KMS-11 (cell line): ENCODE data around the gene ZFR.

Experiments
- H2AFZ ChIP-seq: fragments of 200-600 bp; sonication (generic); 2 replicates; pipeline ENCODE4 v1.6.1; 2016; ENCODE audit warnings: antibody characterized with exemption, mixed run types, low read depth
- H3K27ac ChIP-seq: fragments of 200-600 bp; sonication (generic); 2 replicates; pipeline ENCODE4 v1.6.1; 2016; ENCODE audit warnings: mild to moderate bottlenecking, mixed run types
- H3K27me3 ChIP-seq: fragments of 200-600 bp; sonication (generic); 2 replicates; pipeline ENCODE4 v1.6.1; 2017; ENCODE audit warnings: mild to moderate bottlenecking, low read depth, mixed run types, moderate library complexity; ENCODE audit not compliant: insufficient read depth
- H3K36me3 ChIP-seq: fragments of 200-600 bp; sonication (generic); 2 replicates; pipeline ENCODE4 v1.6.1; 2017; ENCODE audit warnings: mild to moderate bottlenecking, mixed run types; ENCODE audit not compliant: insufficient read depth
- H3K4me1 ChIP-seq: fragments of 200-600 bp; sonication (generic); 2 replicates; pipeline ENCODE4 v1.6.1; 2016; ENCODE audit warnings: mild to moderate bottlenecking, low read depth, mixed run types; ENCODE audit not compliant: poor library complexity, severe bottlenecking
- H3K4me2 ChIP-seq: fragments of 200-600 bp; sonication (generic); 2 replicates; pipeline ENCODE4 v1.7.0; 2016; ENCODE audit warnings: mild to moderate bottlenecking, mixed run types
- H3K4me3 ChIP-seq: fragments of 200-600 bp; sonication (generic); IDR thresholded peaks from 2 replicates; pipeline ENCODE4 v1.6.1; 2017; ENCODE audit warnings: low read depth, low read length, mixed read lengths; ENCODE audit not compliant: insufficient read depth
- H3K79me2 ChIP-seq: fragments of 200-600 bp; sonication (generic); 2 replicates; pipeline ENCODE4 v1.6.1; 2016; ENCODE audit warnings: low read depth, mixed run types; ENCODE audit not compliant: insufficient read depth
- H3K9ac ChIP-seq: fragments of 200-600 bp; sonication (generic); 2 replicates; pipeline ENCODE4 v1.6.1; 2016; ENCODE audit warnings: mild to moderate bottlenecking, mixed run types
- H4K20me1 ChIP-seq: fragments of 200-600 bp; sonication (generic); 2 replicates; pipeline ENCODE4 v1.6.1; 2016; ENCODE audit warnings: mild to moderate bottlenecking, mixed run types; ENCODE audit not compliant: insufficient read depth
- CTCF ChIP-seq: fragments of 200-600 bp; sonication (generic); conservative IDR thresholded peaks from 2 replicates; pipeline ENCODE4 v1.6.1; 2017; ENCODE audit warnings: low read depth, mild to moderate bottlenecking, antibody characterized with exemption, low read length, moderate library complexity, mixed read lengths

Gene ZFR

DNA sequence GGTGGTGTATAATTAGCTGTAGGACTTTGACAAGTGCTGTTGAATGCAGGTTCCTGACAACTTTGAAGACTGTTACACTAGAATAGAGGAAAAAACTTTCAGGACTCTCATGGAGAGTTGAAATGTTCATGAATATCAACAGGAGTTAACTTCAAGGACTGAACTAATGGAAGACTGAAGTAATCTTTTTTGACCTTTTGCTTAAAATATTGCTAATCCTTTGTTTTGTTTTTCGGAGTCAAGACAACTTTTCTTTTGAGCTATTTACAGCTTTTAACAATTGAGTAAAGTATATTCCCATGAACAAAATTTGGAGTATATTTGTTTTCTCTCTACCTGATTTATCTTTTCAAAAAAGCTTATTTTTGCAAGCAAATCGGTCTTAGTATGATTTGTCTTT, 97.7 kb downstream of the ZFR start:
- H3K36me3 ChIP-seq, result no peaks in the 10 kb centered on the region
- no peak for TF ChIP-seq CTCF
- no peaks in the 10 kb centered on the region for H3K4me1 ChIP-seq
- no peaks in the 10 kb centered on the region for H3K79me2 ChIP-seq
- no peak overlapping the region for H3K27ac ChIP-seq
- no peaks in the 10 kb centered on the region for H3K27me3 ChIP-seq
- H4K20me1 ChIP-seq, result no peaks in the 10 kb centered on the region
- no peak overlapping the region for H3K4me3 ChIP-seq
- H3K4me2 ChIP-seq, result no peak overlapping the region
- H2AFZ ChIP-seq, result no peak overlapping the region
- no peak overlapping the region for H3K9ac ChIP-seq

DNA sequence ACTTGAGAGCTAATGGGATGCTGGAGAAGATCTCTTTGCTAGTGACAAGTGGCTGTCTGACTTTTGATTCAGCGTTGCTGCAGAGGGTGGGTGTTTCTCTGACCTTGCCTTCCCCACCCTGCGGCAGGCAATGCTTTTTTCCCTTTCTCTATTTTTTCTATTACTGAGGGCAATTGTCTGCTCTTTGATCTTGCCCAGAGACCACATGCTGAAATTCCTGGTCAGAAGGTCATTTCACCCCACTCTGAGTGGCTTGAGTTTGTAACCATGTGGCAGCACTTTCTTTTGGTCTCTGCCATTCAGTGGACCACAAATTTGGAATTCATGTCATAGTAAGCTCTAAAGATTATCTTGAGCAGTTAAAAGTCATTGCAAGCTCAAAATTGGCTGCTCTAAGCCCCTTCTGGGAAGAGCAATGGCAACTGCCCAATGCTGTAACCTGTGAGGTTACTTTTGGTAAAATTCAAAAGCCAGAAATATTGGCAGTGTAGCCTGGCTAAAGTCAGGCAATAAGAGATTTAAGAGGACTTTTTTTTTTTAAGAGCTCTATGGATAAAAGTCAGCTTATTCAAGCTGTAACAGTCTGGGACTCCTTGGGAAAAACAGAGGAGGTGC, 101.4 kb downstream of the ZFR start:
- no peak for TF ChIP-seq CTCF
- Histone ChIP-seq H3K27me3 (no peaks in the 10 kb centered on the region), H4K20me1 (no peaks in the 10 kb centered on the region), H3K9ac (no peak overlapping the region), H2AFZ (no peak overlapping the region), H3K36me3 (no peaks in the 10 kb centered on the region), H3K4me2 (no peak overlapping the region), H3K4me1 (no peaks in the 10 kb centered on the region), H3K4me3 (no peak overlapping the region), H3K79me2 (no peaks in the 10 kb centered on the region), H3K27ac (no peak overlapping the region)

DNA sequence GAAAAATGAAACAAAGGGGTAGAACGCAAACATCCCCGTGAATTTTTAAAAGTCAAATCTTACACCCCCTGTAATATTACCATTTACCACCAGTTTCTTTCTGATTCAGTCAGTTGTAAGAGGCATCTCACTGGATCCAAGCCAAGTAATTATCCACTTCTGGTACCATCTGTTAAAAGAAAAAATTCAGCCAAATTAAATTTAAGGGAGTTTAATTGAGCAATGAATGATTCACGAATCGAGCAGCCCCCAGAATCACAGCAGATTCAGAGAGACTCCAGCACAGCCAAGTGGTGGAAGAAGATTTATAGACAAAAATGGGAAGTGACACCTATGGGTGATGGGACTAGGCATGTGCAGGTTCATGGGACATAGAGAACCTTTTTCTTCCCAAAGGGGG, 101.9 kb downstream of the ZFR start:
- no peaks in the 10 kb centered on the region for H3K27me3 ChIP-seq
- H3K36me3 ChIP-seq, result no peaks in the 10 kb centered on the region
- no peak for TF ChIP-seq CTCF
- H3K4me2 ChIP-seq, result no peak overlapping the region
- no peaks in the 10 kb centered on the region for H3K4me1 ChIP-seq
- H4K20me1 ChIP-seq, result no peaks in the 10 kb centered on the region
- no peak overlapping the region for H2AFZ ChIP-seq
- H3K79me2 ChIP-seq, result no peaks in the 10 kb centered on the region
- H3K9ac ChIP-seq, result no peak overlapping the region
- H3K27ac ChIP-seq, result no peak overlapping the region
- H3K4me3 ChIP-seq, result no peak overlapping the region

DNA sequence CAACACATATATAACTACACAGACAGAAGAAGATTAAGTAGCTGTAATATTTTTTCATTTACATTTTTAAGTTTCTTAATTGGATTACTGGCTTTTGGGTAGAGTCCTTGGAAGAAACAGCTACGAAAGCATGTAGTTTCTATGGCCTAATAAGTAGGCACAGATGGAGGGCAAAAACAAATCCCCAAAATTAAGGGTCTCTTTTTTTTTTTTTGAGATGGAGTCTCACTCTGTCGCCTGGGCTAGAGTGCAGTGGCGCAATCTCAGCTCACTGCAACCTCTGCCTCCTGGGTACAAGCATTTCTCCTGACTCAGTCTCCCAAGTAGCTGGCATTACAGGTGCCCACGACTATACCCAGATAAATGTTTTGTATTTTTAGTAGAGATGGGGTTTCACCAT, 104.7 kb downstream of the ZFR start:
- Histone ChIP-seq H3K9ac (no peak overlapping the region), H3K36me3 (no peaks in the 10 kb centered on the region), H4K20me1 (no peaks in the 10 kb centered on the region), H3K27ac (no peak overlapping the region), H3K4me3 (no peak overlapping the region), H2AFZ (no peak overlapping the region), H3K4me1 (no peaks in the 10 kb centered on the region), H3K79me2 (no peaks in the 10 kb centered on the region), H3K27me3 (no peaks in the 10 kb centered on the region), H3K4me2 (no peak overlapping the region)
- no peak for TF ChIP-seq CTCF
